Astrocyte of the cerebellum (primary cell): ENCODE measurements around the gene DIPK1B.
A peak's percentile ranks its signal among the peaks of the same experiment; 100 is the strongest.
"Not testable (repeated sequence)": the region's sequence is repeated elsewhere in the genome, so short reads cannot be mapped to it uniquely, and the experiment has no call there.

Experiments used
- DNase-seq: peaks from one replicate; pipeline ENCODE4 v3.0.0-alpha.2; 2011; ENCODE audit warnings: low read depth
- H3K4me3 ChIP-seq: 2 replicates; pipeline ENCODE4 v1.5.1; 2011; ENCODE audit warnings: mild to moderate bottlenecking, low read depth, low read length, moderate library complexity
- in situ Hi-C: cut with HindIII; loops from 2 replicates; pipeline ENCODE4 v1.10.0; 2017; ENCODE audit warnings: low sequenced_read_pairs
- TF ChIP-seq, protein P1 (sequence below): IDR thresholded peaks from 2 replicates; pipeline ENCODE4 v1.5.1; 2012; ENCODE audit warnings: low read length, low read depth, moderate library complexity, mild to moderate bottlenecking; ENCODE audit errors: missing control alignments

The DIPK1B gene

DNA sequence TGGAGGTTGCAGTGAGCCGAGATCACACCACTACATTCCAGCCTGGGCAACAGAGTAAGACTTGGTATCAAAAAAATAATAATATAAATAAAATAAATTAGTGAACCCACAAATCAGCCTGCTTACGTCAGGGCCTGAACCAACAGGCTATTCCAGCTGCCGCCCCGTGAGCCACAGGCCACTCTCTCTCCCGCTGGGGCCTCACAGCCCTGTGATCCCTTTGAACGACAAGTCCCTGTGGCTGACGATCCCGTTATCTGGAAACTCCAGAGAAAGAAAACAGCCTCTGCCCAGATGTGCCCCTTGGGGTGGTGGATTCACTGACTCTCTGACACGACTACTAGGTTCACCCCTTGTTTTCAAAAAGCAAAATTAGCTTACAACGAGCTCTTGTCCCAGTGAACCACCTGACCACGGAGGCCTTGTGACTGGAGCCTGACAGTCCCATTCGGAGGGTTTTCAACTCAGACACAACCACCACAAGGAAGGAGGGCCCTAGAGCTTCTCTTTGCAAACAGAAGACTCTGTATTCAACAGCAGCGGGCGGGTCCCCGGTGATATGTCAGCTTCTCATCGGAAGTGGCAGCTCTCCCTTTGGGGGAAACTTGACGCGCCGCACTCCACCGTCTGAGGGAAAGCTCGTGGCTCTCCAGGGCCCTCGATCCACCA, 4.4 kb upstream of the DIPK1B start:
- TF ChIP-seq, protein P1, sequence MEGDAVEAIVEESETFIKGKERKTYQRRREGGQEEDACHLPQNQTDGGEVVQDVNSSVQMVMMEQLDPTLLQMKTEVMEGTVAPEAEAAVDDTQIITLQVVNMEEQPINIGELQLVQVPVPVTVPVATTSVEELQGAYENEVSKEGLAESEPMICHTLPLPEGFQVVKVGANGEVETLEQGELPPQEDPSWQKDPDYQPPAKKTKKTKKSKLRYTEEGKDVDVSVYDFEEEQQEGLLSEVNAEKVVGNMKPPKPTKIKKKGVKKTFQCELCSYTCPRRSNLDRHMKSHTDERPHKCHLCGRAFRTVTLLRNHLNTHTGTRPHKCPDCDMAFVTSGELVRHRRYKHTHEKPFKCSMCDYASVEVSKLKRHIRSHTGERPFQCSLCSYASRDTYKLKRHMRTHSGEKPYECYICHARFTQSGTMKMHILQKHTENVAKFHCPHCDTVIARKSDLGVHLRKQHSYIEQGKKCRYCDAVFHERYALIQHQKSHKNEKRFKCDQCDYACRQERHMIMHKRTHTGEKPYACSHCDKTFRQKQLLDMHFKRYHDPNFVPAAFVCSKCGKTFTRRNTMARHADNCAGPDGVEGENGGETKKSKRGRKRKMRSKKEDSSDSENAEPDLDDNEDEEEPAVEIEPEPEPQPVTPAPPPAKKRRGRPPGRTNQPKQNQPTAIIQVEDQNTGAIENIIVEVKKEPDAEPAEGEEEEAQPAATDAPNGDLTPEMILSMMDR, result no peak
- in situ Hi-C loops, result no loop called here
- no peak for DNase-seq
- H3K4me3 ChIP-seq, result no peak overlapping the region

DNA sequence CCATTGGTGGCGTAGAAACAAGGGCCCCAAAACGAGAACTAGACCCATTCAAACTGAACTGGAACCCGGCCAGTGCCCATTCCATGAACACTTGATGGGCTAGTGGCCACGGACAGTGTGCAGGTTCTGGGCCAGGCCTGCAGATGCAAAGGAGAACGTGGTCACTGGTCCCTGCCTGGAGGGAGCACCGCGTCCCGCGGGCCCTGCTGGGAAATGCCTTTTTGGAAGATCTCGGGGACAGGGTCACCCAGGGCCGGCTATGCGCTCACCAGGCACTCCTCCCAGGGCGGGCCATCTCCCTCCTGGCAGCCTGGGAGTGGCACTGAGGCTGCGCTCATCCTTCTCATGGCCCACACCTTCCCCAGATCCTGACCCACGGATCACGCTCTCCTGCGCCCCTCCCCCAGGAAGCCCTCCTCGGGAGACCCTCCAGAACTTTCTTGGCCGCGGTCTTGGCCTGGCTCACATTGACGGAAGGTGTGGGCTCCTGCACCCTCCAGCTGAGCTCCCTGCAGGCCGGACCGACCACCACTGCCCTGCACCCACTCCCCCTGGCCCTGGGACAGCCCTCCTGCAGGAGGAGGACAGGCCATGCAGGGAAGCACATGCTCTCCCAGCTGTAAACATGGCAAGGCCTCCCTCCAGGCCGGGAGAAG, 2.8 kb upstream of the DIPK1B start:
- TF ChIP-seq, protein P1, result no peak
- H3K4me3 ChIP-seq, result no peak overlapping the region
- in situ Hi-C loops, result loop anchor here (5.0 kb wide), 1 partner anchor 58 kb away; no protein-coding TSS in a partner anchor
- no peak for DNase-seq

- H3K4me3 ChIP-seq, result no peak overlapping the region
- TF ChIP-seq, protein P1, result no peak
- DNase-seq, result no peak
- in situ Hi-C loops, result loop anchor here (5.0 kb wide), 1 partner anchor 57 kb away; no protein-coding TSS in a partner anchor
Measured at GRCh38 chr9:136710543-136710942, 1.8 kb upstream of the DIPK1B start.

GRCh38 chr9:136711219-136711648, 1.1 kb upstream of the DIPK1B start:
- not testable (repeated sequence) for DNase-seq, H3K4me3 ChIP-seq
- in situ Hi-C loops, result loop anchor here (5.0 kb wide), 1 partner anchor 56 kb away; no protein-coding TSS in a partner anchor

GRCh38 chr9:136712690-136713544, 545 bp downstream of the DIPK1B start:
- no peak for DNase-seq
- in situ Hi-C loops, result loop anchor here (5.0 kb wide), 1 partner anchor 54 kb away; no protein-coding TSS in a partner anchor
- TF ChIP-seq, protein P1, result no peak
- peak overlapping the region; percentile 47 for H3K4me3 ChIP-seq

DNA sequence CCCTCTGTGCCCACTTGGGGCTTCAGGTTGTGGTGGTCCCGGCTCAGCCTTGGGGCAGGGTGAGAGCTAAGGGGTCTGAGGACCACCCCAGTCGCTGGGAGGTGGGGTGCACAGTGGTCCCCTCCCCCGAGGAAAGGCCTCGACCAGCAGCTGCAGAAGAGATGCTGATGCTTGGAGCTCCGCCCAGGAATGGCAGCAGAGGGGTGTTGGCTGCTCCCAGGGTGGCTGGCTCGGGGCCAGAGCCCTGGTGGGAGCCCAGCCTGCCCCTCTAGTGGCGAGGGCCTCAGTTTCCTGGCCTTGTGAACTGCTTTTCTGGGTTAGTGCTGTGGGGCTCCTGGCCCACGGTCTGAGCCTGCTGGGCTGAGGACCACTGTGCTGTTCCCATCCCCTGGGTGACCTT, 1.2 kb downstream of the DIPK1B start:
- no peak for DNase-seq
- peak overlapping the region; percentile 47 for H3K4me3 ChIP-seq
- in situ Hi-C loops, result loop anchor here (5.0 kb wide), 1 partner anchor 54 kb away; no protein-coding TSS in a partner anchor
- TF ChIP-seq, protein P1, result no peak
